ENCODE data around the gene IPO7.
"Not testable (repeated sequence)": the region's sequence is repeated elsewhere in the genome, so short reads cannot be mapped to it uniquely, and the experiment has no call there.

The IPO7 gene

GRCh38 chr11:9384535-9385326 lies at the start of gene IPO7:
IPO7 (plus strand) TSS chr11:9384652; CDS start chr11:9384764, 112 bp downstream.
- peak; percentile 96 for DNase-seq (ENCODE audit: low read depth, low spot score)

GRCh38 chr11:9341638-9342178 lies 42.7 kb upstream of the IPO7 start:
- no peak for DNase-seq (ENCODE audit: low read depth, low spot score)

GRCh38 chr11:9344061-9344680 lies 40.3 kb upstream of the IPO7 start:
- no peak for DNase-seq (ENCODE audit: low read depth, low spot score)

- DNase-seq (ENCODE audit: low read depth, low spot score): peak; percentile 34
These were observed 37.4 kb upstream of the IPO7 start for GRCh38 chr11:9347100-9347499.

- DNase-seq (ENCODE audit: low read depth, low spot score): not testable (repeated sequence)
These were observed 36.7 kb upstream of the IPO7 start for GRCh38 chr11:9347779-9348178.

- no peak for DNase-seq (ENCODE audit: low read depth, low spot score)
These were observed 33.1 kb upstream of the IPO7 start for GRCh38 chr11:9351321-9351881.

GRCh38 chr11:9357041-9357440 lies 27.4 kb upstream of the IPO7 start:
- no peak for DNase-seq (ENCODE audit: low read depth, low spot score)

GRCh38 chr11:9360862-9361622 lies 23.4 kb upstream of the IPO7 start:
- DNase-seq (ENCODE audit: low read depth, low spot score): not testable (repeated sequence)

- DNase-seq (ENCODE audit: low read depth, low spot score): no peak
These were observed 22.0 kb upstream of the IPO7 start for GRCh38 chr11:9362393-9362863.

- peak; percentile 100 for DNase-seq (ENCODE audit: low read depth, low spot score)
These were observed 20.2 kb upstream of the IPO7 start for GRCh38 chr11:9363954-9364912.

GRCh38 chr11:9367551-9367950 lies 16.9 kb upstream of the IPO7 start:
- DNase-seq (ENCODE audit: low read depth, low spot score): no peak

GRCh38 chr11:9377036-9377435 lies 7.4 kb upstream of the IPO7 start:
- no peak for DNase-seq (ENCODE audit: low read depth, low spot score)

GRCh38 chr11:9379041-9379440 lies 5.4 kb upstream of the IPO7 start:
- no peak for DNase-seq (ENCODE audit: low read depth, low spot score)

GRCh38 chr11:9380773-9381172 lies 3.7 kb upstream of the IPO7 start:
- no peak for DNase-seq (ENCODE audit: low read depth, low spot score)

GRCh38 chr11:9385327-9385899 lies 961 bp downstream of the IPO7 start:
- peak; percentile 4 for DNase-seq (ENCODE audit: low read depth, low spot score)

GRCh38 chr11:9386086-9386485 lies 1.6 kb downstream of the IPO7 start:
- DNase-seq (ENCODE audit: low read depth, low spot score): no peak

GRCh38 chr11:9386901-9387300 lies 2.4 kb downstream of the IPO7 start:
- no peak for DNase-seq (ENCODE audit: low read depth, low spot score)

GRCh38 chr11:9396310-9396709 lies 11.9 kb downstream of the IPO7 start:
- peak; percentile 13 for DNase-seq (ENCODE audit: low read depth, low spot score)

- DNase-seq (ENCODE audit: low read depth, low spot score): no peak
These were observed 12.3 kb downstream of the IPO7 start for GRCh38 chr11:9396752-9397151.

Data from astrocyte of the hippocampus (primary cell).